Measurements from ENCODE around the gene MPND.
A peak's percentile ranks its signal among the peaks of the same experiment; 100 is the strongest.

Gene MPND

DNA sequence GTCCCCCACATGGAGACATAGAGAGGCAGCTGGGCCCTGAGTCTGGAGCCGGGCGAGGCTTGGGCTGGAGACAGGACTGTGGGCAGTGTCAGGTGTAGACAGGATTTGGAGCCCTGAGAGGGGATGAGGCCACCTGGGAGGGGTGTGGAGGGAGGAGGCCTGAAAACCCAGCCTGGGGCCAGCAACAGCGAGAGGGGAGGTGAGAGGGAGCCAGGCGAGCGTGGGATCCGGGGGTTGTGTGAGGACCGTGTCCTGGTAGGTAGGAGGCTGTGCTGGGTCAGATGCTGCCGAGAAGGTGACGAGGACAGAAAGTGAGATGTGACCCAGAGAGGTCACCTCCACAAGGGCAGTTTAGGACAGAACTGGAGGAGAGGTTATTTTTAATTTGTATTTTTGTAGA is 7.4 kb downstream of the MPND start:
- no peak for DNase-seq

DNA sequence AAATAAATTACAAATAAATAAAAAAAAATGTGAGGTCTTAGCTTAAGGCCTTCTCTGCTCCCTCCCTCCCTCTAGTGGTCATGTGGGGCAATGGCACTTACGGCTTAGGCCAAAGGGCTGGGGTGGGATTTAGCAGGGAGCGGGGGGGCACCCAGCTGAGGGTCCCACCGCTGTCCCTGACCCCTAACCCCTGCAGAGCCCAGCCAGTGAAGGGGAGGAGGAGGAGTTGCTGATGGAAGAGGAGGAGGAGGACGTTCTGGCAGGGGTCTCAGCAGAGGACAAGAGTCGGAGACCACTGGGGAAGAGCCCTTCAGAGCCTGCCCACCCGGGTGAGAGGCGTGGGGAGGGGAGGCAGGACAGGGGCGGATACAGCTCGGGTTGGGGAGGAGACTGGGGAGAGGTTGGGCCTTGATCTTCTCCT is 9.3 kb downstream of the MPND start:
- peak; percentile 48 for DNase-seq

DNA sequence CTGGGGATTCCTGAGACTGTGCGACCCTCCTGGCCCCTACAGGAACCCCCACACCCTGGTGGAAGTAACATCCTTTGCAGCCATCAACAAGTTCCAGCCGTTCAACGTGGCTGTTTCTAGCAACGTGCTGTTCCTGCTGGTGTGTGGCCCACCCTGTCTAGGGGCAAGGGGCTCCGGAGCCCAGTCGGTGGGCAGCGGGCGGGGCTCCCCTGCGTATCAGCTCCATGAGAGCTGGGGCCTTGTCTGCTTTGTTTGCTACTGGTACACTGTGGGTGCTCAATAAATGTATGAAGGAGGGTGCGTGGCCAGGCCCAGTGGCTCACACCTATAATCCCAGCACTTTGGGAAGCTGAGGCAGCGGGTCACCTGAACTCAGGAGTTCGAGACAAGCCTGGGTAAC is 10.9 kb downstream of the MPND start:
- DNase-seq = no peak

GRCh38 chr19:4354897-4355296 is 11.5 kb downstream of the MPND start:
- no peak for DNase-seq

GRCh38 chr19:4357095-4357797 is 13.9 kb downstream of the MPND start:
- no peak for DNase-seq

- DNase-seq = no peak
Observed at GRCh38 chr19:4357921-4358326, 14.6 kb downstream of the MPND start.

GRCh38 chr19:4358709-4359626 is 15.6 kb downstream of the MPND start:
- no peak for DNase-seq

DNA sequence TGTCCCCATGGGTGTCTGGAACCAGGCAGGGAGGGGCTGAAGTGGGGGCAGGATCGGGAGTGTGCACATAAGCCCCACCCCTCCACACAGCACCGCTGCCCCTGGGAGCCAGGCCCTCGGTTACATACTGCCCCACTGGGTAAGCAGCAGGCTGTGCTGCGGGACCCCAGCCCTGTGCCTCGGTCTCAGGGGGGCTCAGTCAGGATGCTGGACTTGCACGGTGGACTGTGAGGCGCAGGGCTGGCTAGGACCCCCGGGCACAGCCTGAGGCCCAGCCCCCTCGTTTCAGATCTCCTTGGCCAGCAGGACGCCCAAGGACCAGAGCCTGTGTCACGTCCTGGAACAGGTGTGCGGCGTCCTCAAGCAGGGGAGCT is 16.3 kb downstream of the MPND start:
- no peak for DNase-seq

DNA sequence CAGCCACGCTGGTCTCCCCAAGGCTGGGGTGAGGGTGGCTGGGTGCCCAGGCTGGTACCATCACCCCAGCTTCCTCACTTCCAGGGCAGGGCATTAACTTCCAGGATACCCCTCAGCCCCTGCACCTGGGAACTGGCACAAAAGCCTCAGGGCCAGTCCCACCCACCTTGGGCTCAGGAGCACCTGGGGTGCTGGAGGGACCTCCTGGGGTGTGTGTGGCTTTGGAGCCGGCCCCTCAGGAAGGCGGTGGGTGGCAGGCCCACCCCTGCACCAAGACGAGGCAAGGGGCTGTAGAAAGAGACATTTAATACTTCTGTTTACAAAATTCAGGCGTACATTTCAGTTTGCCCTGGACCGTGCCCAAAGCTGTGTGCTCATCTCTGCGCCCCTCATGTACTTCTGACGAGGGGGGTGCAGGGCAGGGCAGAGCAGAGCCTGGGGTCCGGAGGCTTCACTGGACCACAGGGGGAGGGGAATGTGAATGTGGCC is 16.8 kb downstream of the MPND start:
- DNase-seq = no peak

DNA sequence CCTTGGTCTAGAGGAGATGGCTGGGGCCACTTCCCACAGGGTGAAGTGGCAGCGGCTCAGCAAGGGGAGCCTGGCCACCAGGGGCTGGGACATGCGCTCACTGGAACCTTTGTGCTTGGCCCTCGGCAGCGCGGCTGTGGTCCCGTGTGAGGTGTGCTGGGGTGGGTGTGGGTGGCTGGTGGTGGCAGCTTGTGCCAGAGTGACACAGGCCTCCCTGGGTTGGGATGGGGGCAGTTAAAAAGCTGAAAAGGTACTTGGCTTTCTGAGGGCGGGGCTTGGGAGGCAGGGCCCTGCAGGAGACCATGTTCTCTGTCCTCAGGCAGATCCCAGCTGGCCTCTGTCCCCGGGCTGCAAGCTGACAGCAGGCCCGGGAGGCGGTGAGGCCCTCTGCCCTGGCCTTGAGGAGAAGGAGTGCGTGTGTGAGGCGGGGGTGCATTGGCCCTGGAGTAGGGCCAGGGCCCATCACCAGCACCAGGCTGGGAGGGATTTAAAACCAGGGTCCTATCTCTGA is 17.3 kb downstream of the MPND start:
- no peak for DNase-seq

- no peak for DNase-seq
Observed at GRCh38 chr19:4361152-4362046, 18.0 kb downstream of the MPND start.

DNA sequence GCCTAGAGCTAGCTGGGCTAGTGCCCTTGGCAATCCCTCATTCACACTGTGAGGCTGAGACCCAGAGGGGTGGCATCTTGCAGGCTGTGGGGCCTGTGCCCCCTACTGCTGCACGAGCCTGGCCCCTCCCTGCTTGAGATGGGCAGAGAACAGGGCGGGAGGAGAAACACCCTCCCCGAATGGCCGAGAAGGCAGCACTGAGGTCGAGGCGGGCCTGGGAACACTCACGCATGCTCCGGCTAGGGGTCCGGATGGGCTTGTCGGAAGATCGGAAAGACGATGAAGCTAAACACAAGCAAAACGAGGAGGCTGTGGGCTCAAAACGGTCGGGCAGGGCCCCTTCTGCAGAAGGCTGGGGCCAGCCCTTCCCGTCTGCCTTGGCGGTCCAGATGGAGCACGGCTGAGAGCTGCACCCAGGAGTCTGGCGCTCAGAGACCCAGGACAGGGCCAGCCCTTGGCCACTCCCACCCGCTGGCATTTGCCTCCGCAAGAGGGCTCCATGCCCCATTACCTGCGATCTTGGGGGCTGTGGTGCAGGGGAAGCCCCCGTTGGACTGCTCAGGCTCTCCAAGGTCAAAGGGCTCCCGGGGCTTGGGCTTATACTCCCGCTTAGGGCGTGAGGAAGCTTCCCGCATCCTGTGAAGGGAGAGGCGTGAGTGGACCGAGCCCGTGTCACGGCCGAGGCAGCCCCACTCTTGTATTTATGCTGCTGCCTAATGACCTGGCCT is 18.9 kb downstream of the MPND start:
- DNase-seq = no peak

- no peak for DNase-seq
Observed at GRCh38 chr19:4362831-4363545, 19.6 kb downstream of the MPND start.

DNA sequence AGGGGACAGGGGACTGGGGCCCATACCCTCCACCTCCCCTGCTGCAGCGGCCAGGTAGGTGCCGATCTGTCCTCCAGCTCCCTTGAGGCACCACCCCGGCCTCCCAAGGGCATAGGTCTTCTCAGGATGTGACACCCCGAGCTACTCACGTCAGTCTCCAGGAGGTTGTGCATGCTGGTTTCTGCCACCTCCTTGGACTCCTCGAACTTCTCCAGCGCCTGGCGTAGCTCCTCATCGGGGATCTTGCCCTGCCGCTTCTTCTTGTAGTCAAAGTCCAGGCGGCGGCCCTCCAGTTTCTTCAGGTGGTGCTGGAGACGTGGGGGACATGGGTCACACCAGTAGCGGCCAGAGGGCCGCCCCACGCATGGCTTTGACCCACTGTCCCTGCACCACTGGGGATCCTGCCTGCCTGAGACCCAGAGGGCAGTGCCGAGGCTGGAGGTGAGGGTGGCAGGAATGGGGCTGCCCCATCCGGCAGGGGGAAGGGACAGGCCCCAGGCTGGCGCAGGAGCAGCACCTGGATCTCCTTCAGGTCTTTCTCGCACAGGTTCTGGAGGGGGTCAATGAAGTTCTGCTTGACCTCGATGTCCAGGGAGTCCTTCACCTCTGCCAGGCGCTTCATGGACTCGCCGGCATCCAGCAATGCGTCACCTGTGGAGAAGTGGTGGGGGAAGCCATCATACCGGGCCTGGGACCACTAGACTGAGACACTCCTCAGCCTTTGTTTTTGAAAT is 20.4 kb downstream of the MPND start:
- no peak for DNase-seq

DNA sequence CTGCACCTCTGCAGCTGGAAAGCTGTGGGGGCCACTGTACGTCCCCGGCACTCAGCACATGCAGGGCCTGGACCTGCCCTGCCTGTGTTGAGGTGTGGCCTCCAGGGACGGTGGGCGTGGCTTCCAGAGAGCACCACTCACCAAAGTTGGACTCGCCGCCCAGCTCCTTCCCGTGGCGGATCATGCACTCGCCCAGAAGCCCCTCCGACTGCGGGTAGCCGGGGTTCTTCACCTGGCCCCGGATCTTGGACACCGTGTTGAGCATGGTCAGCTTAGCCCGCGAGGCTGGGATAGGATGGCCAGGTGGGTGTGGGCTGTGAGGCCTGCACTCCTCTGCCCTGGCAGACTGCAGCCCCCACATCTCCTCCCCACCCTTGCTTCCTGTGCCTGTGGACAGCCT is 22.0 kb downstream of the MPND start:
- DNase-seq = no peak

- no peak for DNase-seq
Observed at GRCh38 chr19:4365791-4366665, 22.7 kb downstream of the MPND start.

DNA sequence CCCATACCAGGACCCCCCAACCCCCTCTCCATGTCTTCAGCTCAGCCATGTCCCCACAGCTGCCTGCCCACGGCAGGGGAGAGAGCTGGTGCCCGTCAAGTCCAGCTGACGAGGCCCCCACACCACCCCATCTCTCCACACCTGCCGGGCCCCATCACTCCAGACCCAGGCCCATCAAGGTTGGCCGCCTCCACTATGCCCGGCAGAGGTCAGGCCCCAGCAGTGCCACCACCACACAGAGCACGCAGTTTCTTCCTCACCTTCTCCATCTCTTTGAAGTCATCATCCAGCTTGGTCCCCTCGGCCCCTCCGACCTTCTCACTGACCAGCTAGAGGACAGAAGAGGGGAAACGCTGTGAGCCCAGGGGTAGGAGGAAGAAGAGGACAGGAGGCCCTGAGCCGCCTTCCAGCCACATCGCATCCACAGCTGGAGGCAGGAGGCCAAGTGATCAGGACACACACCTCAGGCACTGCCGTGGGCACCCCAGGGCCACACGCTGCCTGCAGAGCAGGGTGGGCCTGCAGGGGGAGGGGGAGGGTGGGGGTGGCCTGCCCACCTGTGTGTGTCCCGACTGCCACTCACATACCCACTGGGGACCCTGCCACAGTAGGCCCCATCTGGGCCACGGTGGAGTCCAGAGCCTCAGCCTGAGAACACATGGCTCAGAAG is 23.4 kb downstream of the MPND start:
- DNase-seq = no peak

GRCh38 chr19:4367336-4367723 is 24.0 kb downstream of the MPND start:
- DNase-seq = no peak

GRCh38 chr19:4367781-4368127 is 24.4 kb downstream of the MPND start:
- DNase-seq = peak; percentile 10
